ENCODE measurements around the gene OGA. TPM values are rescaled to one million over a fixed set of nuclear protein-coding genes. Genes with fewer than 3 reads are reported as not detected.

The OGA gene
- total RNA-seq (2021; fragmentation: NEBNext Ultra II Directional; extraction: Animal tissue kit (Norgen Biotek cat#: 25700)) (104 and 107 TPM in 2 replicates), polyA plus RNA-seq (2011; rRNA removed) (18.5 and 31.2 TPM in 2 replicates), polyA minus RNA-seq (2011; rRNA and poly(A)+ RNA removed) (74.1 and 83.4 TPM in 2 replicates)
- 52.9 TPM for polyA plus RNA-seq (2011; cell fraction: cytosol; rRNA removed)
- polyA plus RNA-seq (2011; cell fraction: nucleus; rRNA removed), result 24.2 TPM
- 61.6 to 114 TPM (median 70.9 TPM) in 4 replicates for polyA plus RNA-seq (2012, experiment 1 of 2)
- 5.0 TPM for polyA plus RNA-seq (2012, experiment 2 of 2)
- polyA plus RNA-seq (2013, experiment 1 of 2), result 47.3 TPM
- 43.2 TPM for polyA plus RNA-seq (2013, experiment 2 of 2)
- 56.7 TPM for polyA minus RNA-seq (2011; cell fraction: cytosol; rRNA and poly(A)+ RNA removed)
- polyA minus RNA-seq (2011; cell fraction: nucleus; rRNA and poly(A)+ RNA removed), result 59.1 TPM
- long read RNA-seq, experiment 1, full-length matches to known transcripts, result 10 of 42 reads
- long read RNA-seq, experiment 1, partial matches to known transcripts, result 12 of 42 reads
- long read RNA-seq, experiment 1, other reads (novel, unspliced or antisense), result 20 of 42 reads
- long read RNA-seq, experiment 2, partial matches to known transcripts, result 3 of 7 reads
- long read RNA-seq, experiment 2, other reads (novel, unspliced or antisense), result 4 of 7 reads

DNA sequence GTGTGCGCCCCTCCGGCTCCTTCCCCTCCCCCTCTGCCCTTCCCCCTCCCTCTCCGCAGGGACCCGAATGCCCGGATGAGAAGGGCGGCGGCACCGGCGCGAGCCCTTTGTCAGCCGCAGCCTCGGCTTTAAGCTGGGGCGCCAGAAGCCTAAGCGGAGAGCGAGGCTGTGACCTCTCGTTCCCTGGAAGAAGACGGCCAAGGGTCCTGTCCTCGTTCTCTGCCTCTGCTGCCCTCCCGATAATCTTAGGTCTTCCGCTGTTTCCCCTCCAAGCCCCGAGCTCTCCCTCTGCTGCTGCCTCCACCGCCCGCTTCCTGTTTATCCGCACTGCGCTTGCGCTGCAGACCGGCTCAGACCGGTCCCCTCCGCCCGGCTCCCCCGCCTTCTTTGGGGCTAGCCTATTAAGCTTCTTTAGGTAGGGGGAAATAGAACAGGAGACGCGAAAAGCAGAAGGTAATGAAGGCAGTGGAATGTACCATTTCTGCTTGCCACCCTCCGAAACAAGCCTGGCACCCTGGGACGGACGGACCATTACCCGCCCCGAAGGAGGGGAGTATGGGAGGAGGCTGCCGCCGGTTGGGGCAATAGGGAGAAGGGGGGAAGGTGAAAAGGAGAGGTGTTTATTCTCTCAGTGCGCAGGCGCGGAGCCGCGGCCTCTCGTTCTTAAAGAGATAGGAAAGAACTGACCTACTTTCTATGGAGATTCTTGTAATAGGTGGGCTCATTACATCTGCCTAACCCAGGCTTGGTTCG is at the start of gene OGA:
OGA (minus strand) TSS at position 326 of the 753 bp plus-strand sequence. CDS start 422 bp downstream, outside the sequence.
- Histone ChIP-seq H2BK12ac (ENCODE audit: low read depth, low read length) (peak within 1 kb of the TSS; percentile 91), H4K8ac (ENCODE audit: extremely low read depth, insufficient read depth, low read length) (peak within 1 kb of the TSS; percentile 100; the same call in 1 of the 2 replicates), H3K9me3 (ENCODE audit: insufficient read depth in 2 of 2, low read depth in 1 of 2, low read length in 1 of 2) (no peaks in the 10 kb centered on the region), H3K4me3 (ENCODE audit: extremely low read depth in 1 of 4, insufficient read depth in 2 of 4, low read depth in 3 of 4, low read length in 4 of 4) (peak within 1 kb of the TSS; percentile 77 to 98 (median 90)), H3K18ac (ENCODE audit: extremely low read depth, low read length) (peak within 1 kb of the TSS; percentile 98), H3K4me1 (replicated peaks in 1 of 4; ENCODE audit: control insufficient read depth in 3 of 4, insufficient read depth in 4 of 4, low read length in 3 of 4) (peaks cover 0 to 5% (median 0%) of the 10 kb centered on the region in 4 experiments; a peak in 3 of 7 replicates), H3K36me3 (ENCODE audit: control insufficient read depth in 2 of 4, insufficient read depth in 4 of 4, low read length in 3 of 4) (peaks cover 0 to 2% (median 0%) of the 10 kb centered on the region in 4 experiments; a peak in 1 of 8 replicates), H2BK20ac (ENCODE audit: low read length) (no peak within 1 kb of the TSS), H3K9ac (replicated peaks in 1 of 4; ENCODE audit: extremely low read depth in 1 of 4, low read depth in 3 of 4, low read length in 3 of 4) (peak within 1 kb of the TSS; percentile 100), H3K23ac (ENCODE audit: insufficient read length) (no peak within 1 kb of the TSS), H3K4me2 (ENCODE audit: insufficient read depth in 1 of 2, low read depth in 2 of 2, low read length in 2 of 2) (peak within 1 kb of the TSS; percentile 90 to 93), H3K23me2 (ENCODE audit: low read depth, low read length) (peaks cover 14% of the 10 kb centered on the region), H3K79me1 (ENCODE audit: low read depth, low read length) (peaks cover 7% of the 10 kb centered on the region), H4K5ac (ENCODE audit: insufficient read length, low read depth, low read length) (peak within 1 kb of the TSS; percentile 95), H4K91ac (replicated peaks; ENCODE audit: insufficient read length, low read length) (peak within 1 kb of the TSS; percentile 99), H4K20me1 (replicated peaks in 1 of 2; ENCODE audit: control insufficient read depth in 1 of 2, insufficient read depth in 2 of 2, low read length in 2 of 2) (peaks cover 24 to 25% of the 10 kb centered on the region in 2 experiments), H3K14ac (ENCODE audit: insufficient read length) (peak within 1 kb of the TSS; percentile 56), H3K56ac (replicated peaks; ENCODE audit: insufficient read length, low read depth, low read length) (peak within 1 kb of the TSS; percentile 89), H3K27ac (ENCODE audit: low read depth, low read length) (peak within 1 kb of the TSS; percentile 100), H2BK5ac (ENCODE audit: low read depth, low read length) (peak within 1 kb of the TSS; percentile 100), H3K79me2 (ENCODE audit: control insufficient read depth in 1 of 2, insufficient read depth in 2 of 2, low read length in 2 of 2) (peaks cover 39 to 52% of the 10 kb centered on the region in 2 experiments), H2BK120ac (replicated peaks; ENCODE audit: low read depth, low read length) (peak within 1 kb of the TSS; percentile 27), H2BK15ac (ENCODE audit: low read length) (0 out of 2 replicates have a peak within 1 kb of the TSS, but pooled peaks have one; percentile 97), H2AFZ (ENCODE audit: low read length) (peak within 1 kb of the TSS; percentile 45), H3K4ac (replicated peaks; ENCODE audit: insufficient read length, low read depth, low read length) (peak within 1 kb of the TSS; percentile 17), H3K27me3 (replicated peaks in 1 of 4; ENCODE audit: control insufficient read depth in 3 of 4, extremely low read depth in 1 of 4, insufficient read depth in 3 of 4, low read length in 3 of 4) (no peaks in the 10 kb centered on the region), H2AK5ac (ENCODE audit: low read depth, low read length) (no peak within 1 kb of the TSS; the same call in none of the 2 replicates)
- peak; percentile 95 to 99 for DNase-seq (ENCODE audit: low read depth in 1 of 2, low spot score in 2 of 2)
- ChIA-PET CTCF (ENCODE audit: partially characterized antibody) (interaction anchor here (0.9 to 7.0 kb wide), 9 partner anchors 14 to 253 kb away, joined by 3 to 46 read pairs (median 5); partner anchors contain the start of gene KCNIP2), POLR2A (ENCODE audit: partially characterized antibody) (interaction anchor here (0.7 to 6.0 kb wide), 43 partner anchors 10 to 317 kb away, joined by 3 to 100 read pairs (median 5); partner anchors contain the start of genes ARMH3, FBXW4, HPS6 and KCNIP2)
- WGBS, 2 experiments (ENCODE audit: extremely low coverage in 1 of 2, insufficient coverage in 1 of 2, insufficient read length in 1 of 2, insufficient replicate concordance in 2 of 2, low coverage in 1 of 2, low lambda C conversion rate in 2 of 2, missing lambda C conversion rate in 1 of 2), result 2% methylated on average over 33 of the region's 47 CpGs; no CpG with 5 or more reads in 1 of the 2 experiments
- peak; percentile 91 for FAIRE-seq
- TF ChIP-seq SIX5 (IDR thresholded peaks at IDR 0.05; ENCODE audit: low read depth, low read length) (peak; percentile 62), ATF3 (IDR thresholded peaks at IDR 0.05; ENCODE audit: insufficient read depth, low read depth, low read length) (no peak), HDAC6 (IDR thresholded peaks at IDR 0.05; ENCODE audit: low read depth, low read length) (no peak), JUND (IDR thresholded peaks at IDR 0.05; ENCODE audit: low read length) (peak; percentile 97), TEAD4 (IDR thresholded peaks at IDR 0.05; ENCODE audit: low read depth, low read length) (peak; percentile 20; the same call in 1 of the 2 replicates), TCF12 (IDR thresholded peaks at IDR 0.05; ENCODE audit: low read depth, low read length) (0 out of 2 replicates have a peak, but pooled peaks have one; percentile 10), ZNF274 (IDR thresholded peaks at IDR 0.05; ENCODE audit: borderline replicate concordance, extremely low read depth, low read length) (no peak), PHF8 (conservative IDR thresholded peaks at IDR 0.05; ENCODE audit: low read depth, low read length) (peak; percentile 97)

Data from H1 (cell line).